NCI-H446 treated with DMSO at 0.1 percent for 48 hours (cell line): ENCODE data around the gene FAM117A.
A peak's percentile ranks its signal among the peaks of the same experiment; 100 is the strongest.

Experiments
- DNase-seq: peaks from one replicate; lab custom pipeline; 2025; lab: John Stamatoyannopoulos, UW

The FAM117A gene

DNA sequence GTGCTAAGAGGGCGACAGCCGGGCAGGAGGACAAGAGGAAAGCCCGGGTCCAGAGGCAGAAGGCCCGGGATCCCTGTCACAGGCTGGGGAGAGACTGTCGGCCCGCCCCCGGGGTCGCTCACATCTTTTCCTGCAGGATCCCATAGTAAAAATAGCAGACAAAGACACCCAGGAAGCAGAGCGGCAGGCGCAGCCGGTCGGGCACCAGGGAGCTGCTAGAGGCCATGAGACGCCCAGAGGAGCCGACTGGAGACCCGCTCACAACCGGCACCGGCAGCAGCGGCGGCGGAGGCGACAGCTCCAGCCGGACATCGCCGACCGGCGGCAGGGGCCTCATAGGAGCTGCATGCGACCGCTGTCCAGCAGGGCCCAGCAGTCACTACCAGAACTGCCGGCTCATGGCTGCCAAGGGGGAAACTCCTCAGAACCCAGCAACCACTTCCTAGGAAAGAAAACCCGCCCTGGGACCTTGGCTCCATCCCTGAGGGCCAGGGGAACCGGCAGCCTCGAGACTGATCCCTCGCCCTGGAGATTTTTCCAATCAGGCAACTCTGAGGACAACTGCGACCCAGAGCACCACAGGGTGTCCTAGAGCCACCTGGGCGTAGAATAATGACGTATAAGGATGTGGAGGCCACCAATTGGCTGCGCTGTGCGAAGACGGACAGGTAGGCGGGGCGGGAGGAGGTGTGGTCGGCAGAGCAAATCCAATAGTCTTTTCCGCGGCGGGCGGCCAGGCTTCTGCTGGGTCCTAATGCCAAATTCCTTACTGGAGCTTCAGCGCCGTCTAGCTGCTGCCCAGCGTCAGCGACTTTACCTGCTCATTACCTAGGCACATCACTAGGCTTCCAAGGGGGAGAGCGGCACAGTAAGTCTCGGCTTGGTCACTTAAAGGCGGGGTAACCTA lies 56.1 kb downstream of the FAM117A start, which contains the start of gene SLC35B1:
TSS of gene SLC35B1 (minus strand) at position 357 of the 907 bp plus-strand sequence. CDS start at position 226, 131 bp downstream.
- peak; percentile 96 for DNase-seq

DNA sequence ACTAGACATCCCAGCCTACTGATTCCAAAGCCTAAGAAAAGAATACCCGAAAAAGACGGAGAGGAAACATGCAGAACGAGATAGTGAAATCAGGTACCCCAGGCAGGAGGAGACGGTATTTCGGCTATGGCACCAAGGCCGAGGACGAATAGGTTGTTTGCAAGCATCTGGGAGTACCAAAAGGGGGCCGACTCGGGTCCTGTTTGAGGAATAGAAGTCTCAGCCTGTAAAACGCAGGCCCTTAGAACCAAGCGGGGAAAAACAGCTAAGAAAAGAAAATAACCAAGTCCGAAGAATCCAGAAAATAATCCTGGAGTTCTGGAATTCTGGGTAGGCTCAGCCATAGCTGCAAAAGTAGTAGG lies 56.7 kb downstream of the FAM117A start:
- no peak for DNase-seq

DNA sequence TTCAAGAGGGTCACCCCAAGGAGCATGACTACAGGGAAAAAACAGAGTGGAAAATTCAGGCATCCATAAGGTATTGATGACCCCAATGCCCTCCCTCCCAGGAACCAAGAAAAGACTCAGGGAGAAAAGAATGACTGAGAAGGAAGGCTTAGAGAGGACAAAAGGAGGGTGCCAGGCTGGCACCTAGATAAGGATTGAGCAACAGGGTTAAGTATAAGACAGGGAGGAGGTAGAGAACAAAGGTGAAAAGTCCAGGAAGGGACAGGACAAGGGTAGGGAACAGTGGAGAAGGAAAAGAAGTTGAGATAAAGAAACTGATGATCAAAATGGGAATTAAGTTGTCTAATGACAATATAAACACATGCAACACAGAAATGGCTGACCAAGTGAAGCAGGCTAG lies 58.7 kb downstream of the FAM117A start:
- DNase-seq = no peak

DNA sequence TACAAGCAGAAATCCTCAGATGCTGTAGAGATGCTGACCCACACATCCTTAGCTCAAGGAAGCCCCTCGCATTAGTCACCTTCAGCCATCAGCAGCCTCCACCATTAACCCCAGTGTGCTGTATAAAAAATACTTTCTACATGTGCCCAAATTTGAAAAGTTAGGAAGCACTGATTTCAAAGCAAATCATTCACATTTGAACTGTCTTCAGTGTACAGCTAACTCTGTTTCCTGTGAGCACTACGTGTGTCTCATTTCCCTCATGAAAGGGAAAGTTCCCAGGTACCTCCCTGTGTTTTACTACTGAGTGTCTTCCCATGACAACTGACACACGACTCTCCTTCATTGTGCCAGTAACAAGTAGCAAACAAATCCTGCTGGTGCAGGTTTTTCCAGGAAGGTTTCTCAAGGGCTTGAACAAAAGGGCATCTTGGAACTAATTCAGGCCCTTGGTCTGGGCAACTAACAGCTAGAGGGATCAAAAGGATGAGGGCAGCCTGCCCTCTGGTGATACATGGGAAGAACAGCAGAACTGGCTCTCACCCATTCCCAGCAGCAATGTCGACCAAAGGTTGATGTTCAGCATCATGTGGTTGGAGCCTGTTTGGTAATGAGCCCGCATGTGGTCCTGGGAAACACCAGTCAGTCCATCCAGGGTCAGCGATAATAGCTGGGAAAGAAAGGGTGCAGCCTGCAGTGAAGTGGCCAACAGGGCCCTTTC lies 60.2 kb downstream of the FAM117A start:
- no peak for DNase-seq

DNA sequence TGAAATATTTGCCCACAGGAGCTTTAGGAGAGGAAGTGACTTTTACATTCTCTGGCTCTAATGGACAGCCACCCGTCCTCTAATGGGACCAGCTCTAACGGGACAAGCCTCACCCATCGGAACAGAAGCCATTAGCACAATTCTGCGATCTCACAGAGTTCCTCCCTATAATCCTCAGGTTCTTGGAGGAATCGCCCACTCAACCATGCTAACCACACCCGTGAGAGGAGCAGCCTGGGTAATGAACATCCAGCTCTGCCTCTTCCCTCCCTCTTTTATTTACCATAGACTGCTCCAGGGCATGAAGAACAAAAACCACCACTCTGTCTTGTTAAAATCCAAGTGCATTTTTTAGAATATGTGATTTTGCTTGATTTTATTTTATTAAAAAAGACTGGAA lies 63.0 kb downstream of the FAM117A start:
- no peak for DNase-seq

DNA sequence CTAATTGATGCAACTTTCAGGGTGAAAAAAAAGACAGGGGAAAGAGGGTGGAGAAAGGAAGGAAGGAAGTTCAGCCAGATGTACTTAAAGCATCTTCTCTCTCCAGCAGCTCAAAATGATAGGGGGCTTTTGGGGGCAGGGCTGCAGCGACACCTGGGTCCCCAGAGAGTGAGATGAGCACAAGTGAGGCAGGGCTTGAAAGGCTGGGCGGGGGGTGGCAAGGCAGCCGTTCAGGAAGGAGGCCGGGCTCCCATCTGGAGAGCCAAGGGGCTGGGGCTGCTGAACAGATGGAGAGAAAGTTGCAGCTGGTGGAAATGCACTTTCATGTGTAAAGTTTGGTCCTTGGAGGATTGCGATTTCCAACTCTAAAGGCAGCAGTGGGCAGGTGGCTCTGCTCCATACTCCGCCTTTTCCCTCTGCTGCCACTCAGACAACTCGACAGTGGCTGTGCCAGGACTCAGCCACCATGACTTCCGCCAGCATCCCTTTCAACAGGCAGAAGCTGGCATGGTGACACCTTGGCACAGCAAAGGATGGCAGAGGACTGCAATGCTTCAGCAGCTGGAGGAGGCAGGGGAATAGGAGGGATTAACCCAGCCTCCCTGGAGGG lies 63.9 kb downstream of the FAM117A start:
- DNase-seq = no peak

DNA sequence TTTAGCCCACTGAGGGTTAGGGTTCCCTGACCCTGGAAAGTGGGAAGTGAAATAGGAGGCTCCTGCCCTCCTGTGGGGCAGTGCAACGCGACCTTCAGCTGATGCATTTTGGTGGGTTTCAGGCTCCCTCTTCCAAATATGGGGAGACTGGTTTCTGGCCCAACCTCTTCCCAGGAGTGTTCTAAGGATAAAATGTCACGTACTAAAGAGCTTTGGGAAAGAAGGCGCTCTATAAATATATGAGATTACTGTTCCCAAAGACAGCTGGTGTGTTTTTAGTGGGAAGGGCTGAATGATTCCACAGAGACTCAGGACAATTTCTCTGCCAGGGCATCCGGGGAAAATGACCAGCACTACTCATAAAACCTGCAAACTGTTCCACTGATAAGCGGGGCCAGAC lies 65.9 kb downstream of the FAM117A start:
- no peak for DNase-seq

DNA sequence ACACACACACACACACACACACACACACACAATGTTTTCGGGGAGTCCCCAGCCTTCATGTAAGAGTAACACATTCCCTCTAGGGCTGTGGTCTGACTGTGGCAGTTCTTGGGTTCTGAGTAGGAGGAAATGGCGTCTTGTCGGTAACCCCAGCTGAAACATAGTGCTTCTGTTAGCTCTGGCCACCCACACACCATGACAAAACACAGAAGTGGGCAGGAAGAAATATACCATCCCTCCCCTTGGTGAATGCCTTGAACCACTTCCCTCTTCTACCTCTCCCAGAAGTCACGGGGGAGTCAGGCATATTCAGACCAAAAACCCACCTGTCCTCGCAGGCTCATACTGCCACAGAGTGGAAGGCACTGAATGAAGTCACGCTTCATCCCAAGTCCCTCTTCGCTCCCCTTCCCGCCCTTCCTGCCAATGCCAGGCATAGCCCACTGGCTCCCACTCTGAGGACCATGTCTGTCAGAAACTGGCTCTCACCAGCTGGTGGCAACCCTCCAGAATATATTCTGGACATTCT lies 67.6 kb downstream of the FAM117A start:
- no peak for DNase-seq

DNA sequence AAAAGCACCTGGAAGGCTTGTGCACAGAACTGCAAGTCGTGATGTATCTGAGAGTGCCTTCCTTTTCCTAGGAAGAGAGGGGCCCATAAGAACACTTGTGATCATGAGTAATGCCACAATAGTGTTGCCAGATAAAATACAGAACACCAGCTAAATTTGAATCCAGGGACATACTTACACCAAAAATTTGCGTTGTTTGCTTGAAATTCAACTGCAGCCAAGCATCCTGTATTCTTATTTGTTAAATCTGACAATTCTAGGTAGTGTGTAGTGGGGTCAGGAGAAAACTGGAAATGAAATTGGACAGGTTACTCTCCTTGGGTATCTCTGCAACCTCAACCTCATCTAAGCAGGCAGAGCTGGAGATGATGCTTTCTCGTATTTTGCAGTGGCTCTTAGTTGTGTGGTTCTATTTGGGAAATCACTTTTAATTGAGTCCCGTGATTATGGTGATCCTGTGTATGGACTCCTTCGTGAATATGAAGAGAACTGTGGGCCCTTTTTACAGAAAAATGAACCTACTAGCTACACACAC lies 68.2 kb downstream of the FAM117A start:
- no peak for DNase-seq

DNA sequence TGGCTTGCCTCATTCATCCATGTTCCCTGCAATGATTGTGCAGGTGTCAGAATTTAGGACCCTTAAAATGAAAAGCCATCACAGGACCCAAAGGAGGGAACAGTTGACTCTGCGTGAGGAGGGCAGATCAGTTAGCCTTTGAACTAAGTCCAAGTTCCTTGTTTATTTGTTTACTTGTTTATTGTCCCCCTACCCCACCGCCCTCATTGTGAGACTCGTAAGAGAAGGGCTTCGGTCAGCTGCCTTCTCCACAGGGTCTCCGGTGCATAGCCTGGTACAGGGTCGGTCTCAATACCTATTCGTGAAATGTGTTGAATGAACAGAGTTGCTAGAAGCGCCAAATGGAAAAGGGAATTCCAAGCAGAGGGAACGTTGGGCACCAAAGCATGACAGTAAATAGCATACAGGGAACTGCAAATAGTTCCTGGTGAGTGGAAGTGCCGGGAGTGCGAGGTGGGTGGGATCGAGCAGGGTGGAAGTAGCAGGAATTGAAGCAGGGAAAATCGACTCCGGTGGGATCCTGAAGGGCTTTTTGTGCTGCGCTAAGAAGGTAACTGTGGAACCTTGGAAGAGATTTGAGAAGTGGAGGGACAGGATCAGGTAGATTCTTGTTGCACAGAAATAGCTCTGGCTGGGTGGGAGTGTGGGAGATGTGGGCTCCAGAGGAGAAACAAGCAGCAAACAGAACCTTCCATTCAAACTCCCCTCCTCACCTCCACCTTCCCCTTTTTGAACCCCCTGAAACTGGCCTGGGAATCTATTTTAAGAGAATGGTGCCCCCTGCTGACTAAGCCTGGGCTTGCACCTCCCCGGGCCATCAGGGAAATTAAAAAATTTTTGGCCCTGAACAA lies 68.9 kb downstream of the FAM117A start:
- no peak for DNase-seq

DNA sequence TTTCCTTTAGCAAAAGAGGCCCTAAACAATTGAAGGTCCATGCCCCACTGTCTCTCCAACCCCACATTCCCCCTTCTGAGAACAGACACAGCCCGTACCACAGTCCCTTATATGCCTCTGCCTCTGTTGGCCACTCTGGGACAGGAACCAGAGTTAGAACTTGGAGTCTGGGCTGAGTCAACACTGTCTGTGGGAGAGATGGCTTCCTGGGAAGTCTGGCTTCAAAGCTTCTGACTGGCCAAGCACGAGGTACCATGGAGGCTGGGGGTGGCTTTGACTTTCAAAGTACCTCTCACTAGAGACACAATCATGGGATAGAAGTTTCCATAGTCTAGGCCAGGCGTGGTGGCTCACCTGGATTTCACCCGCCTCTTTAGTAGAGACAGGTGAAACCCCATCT lies 71.2 kb downstream of the FAM117A start:
- no peak for DNase-seq

DNA sequence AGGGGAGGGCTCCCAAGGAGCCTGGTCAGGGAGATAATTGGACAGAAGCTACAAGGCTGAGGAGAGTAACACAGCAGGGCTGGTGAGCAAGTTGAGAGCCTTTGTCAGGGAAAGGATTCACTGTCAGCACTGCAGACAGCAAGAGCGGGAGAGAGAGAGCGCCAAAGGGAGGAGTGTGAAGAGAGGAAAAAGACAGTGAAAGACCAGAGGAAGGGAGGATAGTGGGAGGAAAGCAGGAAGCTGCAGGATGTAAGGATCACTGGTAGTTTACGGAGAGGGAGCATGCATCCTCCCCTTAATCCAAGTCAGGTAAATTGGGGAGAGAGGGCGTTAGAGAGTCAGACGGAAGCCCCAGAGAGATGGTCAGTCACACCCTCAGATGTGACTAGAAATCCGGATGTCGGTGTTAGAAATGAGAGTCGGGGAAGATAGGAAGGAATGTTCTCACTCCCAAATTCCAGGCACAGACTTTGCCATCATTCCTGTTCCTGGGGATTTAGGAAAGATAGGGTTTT lies 72.2 kb downstream of the FAM117A start:
- no peak for DNase-seq

DNA sequence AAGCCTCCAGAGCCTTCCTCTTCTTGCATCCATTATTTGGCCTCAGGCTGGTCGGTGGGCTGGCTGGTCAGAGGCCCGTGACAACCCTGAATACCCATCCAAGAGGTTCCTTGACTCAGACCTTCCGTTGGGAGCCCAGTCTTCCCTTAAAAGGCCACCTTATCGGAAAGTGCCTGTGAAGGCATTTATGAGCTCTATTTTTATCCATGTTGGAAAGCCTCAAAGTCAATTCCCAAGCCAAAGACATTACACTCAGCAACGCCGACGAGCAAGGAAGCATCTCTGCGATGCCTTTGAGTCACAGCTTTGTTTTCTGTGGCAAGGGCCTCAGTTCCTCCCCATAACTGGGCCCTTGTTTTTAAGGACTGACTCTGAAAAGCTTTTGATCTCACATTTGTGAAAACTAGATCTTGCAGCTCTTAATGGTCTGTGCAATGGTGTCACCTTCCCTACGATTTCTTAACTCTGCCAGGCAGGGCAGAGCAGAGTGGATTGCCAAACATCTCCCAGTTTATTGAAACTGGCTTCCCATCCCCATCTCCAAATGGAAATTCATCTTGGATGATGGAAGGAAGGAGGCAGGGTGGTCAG lies 72.8 kb downstream of the FAM117A start:
- DNase-seq = no peak

DNA sequence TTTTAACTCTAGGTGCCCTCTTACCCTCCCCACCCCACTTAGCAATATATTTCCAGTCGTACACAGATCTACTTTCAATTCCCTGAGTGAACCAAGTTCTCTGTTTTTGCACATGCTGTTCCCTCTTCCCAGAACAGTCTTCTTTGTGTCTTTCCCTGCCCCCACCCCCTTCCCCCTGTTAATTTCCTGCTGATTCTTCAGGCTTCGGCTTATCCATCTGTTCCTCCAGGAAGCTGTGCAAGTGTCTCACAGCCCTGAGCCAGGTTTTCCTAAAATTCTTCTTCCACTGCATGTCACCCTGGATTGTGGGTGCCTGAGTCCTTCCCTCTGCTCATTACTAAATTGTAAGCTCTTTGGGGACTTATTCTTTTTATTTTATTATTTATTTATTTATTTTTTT lies 73.7 kb downstream of the FAM117A start:
- DNase-seq = no peak

DNA sequence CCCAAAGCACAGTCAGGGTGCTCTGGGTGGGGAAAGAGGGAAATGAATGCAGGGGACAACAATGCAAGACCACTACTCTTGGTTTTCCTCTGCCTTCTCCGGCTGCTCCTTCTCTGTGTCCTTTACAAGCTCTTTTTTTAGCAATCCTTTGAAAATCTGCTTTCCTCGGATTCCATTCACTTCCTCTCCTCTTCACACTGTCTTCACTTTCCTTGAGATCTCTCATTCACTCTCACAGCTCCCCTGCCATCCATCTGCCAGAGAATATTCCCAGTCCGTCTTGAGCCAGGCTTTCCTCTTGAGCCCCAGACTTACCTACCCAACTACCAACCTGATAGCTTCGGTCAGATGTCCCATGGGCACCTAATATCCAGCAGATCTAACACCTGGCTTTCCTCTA lies 75.1 kb downstream of the FAM117A start:
- DNase-seq = no peak

DNA sequence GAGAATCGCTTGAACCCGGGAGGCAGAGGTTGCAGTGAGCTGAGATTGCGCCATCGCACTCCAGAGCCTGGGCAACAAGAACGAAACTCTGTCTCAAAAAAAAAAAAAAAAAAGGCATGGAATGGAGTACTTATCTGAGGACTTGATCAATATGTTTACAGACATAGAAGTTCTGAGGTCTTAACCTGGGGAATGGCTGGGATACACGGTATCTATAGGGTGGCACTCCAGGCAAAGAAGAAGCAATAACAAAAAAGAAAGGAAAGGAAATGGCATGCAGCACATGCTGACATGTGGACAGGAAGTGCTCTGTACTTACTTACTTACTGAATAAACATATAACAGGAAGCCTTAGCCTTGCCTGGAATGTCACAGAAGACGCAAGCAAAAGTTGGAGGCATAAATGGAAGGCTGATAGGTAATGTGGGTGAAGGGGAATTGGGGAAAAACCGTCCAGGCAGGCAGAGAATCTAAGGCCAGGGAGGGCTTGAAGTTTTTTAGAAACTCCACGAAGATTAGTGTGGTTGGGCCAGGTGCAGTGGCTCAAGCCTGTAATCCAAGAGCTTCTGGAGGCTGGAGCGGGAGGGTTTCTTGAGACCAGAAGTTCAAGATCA lies 75.9 kb downstream of the FAM117A start:
- DNase-seq = no peak

DNA sequence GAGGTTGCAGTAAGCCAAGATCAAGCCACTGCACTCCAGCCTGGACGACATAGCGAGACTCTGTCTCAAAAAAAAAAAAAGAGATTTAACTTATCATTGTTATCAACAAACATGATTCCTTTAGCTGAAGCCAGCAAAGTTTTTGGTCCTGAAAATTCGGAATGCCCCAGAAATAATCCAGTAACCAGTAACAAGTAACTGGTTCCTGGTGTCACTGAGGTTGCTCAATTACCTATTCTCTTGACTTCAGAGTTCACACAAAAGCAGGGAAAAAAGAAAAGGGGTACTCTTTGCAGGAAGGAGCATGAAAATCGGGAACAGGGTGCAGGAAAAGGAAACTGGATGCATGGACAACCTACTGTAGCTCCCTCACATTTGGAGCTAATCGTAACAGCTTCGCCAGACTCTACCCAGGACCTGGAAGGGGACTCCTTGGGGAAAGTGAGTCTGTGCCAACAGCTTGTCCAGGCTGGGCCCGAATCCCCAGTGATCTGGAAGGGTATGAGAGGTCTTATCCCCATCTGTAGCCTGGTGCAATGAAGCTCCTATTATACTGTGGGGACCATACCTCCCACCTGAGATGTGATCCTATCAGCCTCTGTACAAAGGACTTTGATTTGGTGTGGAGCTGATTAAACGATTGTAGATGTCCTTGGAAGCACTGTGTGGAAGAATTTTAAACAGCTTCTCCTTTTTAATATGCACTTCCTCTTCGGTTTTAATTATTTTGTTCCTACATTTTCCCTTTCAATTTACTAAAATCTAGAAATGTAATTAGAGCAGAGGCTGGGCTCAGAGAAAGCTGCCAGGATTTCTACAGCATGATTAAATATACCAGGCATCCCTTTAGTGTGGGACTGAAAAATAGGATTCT lies 82.6 kb downstream of the FAM117A start:
- no peak for DNase-seq

DNA sequence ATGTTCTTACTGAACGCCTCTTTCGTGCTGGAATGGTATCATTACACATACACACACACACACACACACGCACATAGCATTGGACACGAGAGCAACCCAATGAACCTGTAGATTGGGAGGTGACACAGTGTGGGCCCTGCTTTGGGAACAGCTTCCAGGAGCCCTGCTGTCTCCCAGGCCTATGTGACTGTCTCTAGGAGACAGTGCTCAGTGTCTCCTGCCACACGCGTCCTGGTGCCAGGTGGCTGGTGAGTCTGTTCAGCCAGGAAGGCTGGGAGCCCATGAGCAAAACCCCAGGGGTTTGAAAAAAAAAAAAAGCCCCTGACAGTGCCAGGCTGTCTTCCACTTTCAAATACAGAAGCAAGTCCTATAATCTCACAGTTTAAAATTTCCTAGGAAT lies 83.6 kb downstream of the FAM117A start:
- DNase-seq = no peak
